Osteoblast (primary cell): Measurements from ENCODE around the gene LRRC3C. TPM values are rescaled to one million over a fixed set of nuclear protein-coding genes. Genes with fewer than 3 reads are reported as not detected.

ENCODE experiments used
- DNase-seq: peaks from one replicate; pipeline ENCODE4 v3.0.0; 2011; ENCODE audit warnings: low spot score, mixed read lengths; ENCODE audit not compliant: insufficient read length; ENCODE audit errors: missing footprints
- H2AFZ ChIP-seq: 2 replicates; pipeline ENCODE4 v1.6.0; 2011; ENCODE audit warnings: mild to moderate bottlenecking, low read length
- H3K27ac ChIP-seq: 2 replicates; pipeline ENCODE4 v1.5.1; 2011; ENCODE audit warnings: mild to moderate bottlenecking, low read depth, low read length, moderate library complexity
- H3K27me3 ChIP-seq: 2 replicates; pipeline ENCODE4 v1.6.0; 2012; ENCODE audit warnings: mild to moderate bottlenecking, control low read depth, inconsistent platforms, low read length, moderate library complexity; ENCODE audit not compliant: insufficient read depth
- H3K36me3 ChIP-seq: 2 replicates; pipeline ENCODE4 v1.5.1; 2011; ENCODE audit warnings: mild to moderate bottlenecking, low read length, control low read depth, moderate library complexity; ENCODE audit not compliant: insufficient read depth
- H3K4me1 ChIP-seq: 2 replicates; pipeline ENCODE4 v1.5.1; 2011; ENCODE audit warnings: mild to moderate bottlenecking, low read length, control low read depth, moderate library complexity; ENCODE audit not compliant: insufficient read depth
- H3K4me2 ChIP-seq: 2 replicates; pipeline ENCODE4 v1.6.0; 2011; ENCODE audit warnings: mild to moderate bottlenecking, low read length; ENCODE audit not compliant: insufficient read depth
- H3K4me3 ChIP-seq: fragments of 200-600 bp; sonication (generic); 3 replicates; pipeline ENCODE4 v1.5.1; 2012; ENCODE audit warnings: mild to moderate bottlenecking, low read length, inconsistent platforms; ENCODE audit not compliant: insufficient read depth
- H3K79me2 ChIP-seq: 2 replicates; pipeline ENCODE4 v1.6.0; 2012; ENCODE audit warnings: mild to moderate bottlenecking, low read length, control low read depth, inconsistent platforms; ENCODE audit not compliant: insufficient read depth
- H3K9me3 ChIP-seq: 2 replicates; pipeline ENCODE4 v1.5.1; 2011; ENCODE audit warnings: low read depth, low read length, control low read depth
- H4K20me1 ChIP-seq: 2 replicates; pipeline ENCODE4 v1.6.0; 2012; ENCODE audit warnings: mild to moderate bottlenecking, low read length, control low read depth; ENCODE audit not compliant: insufficient read depth
- CTCF ChIP-seq: IDR thresholded peaks from 2 replicates; pipeline ENCODE4 v1.5.1; 2011; ENCODE audit warnings: mild to moderate bottlenecking, low read depth, low read length, moderate library complexity; ENCODE audit errors: extremely low read depth
- total RNA-seq: library from RNA; depleted of rRNA; stranded (reverse); fragments of >200 nt; gene quantifications from 2 replicates; pipeline ENCODE4 v1.2.3, GENCODE V29; 2012

The LRRC3C gene
- total RNA-seq, 1 donor, result not detected

- Histone ChIP-seq H3K36me3 (no peaks in the 10 kb centered on the region), H3K4me3 (peak overlapping the region; percentile 6), H3K9me3 (no peaks in the 10 kb centered on the region), H3K27ac (peak overlapping the region; percentile 24), H3K4me2 (peak overlapping the region; percentile 68), H3K27me3 (peaks cover 10% of the 10 kb centered on the region), H2AFZ (peak overlapping the region; percentile 50), H4K20me1 (no peaks in the 10 kb centered on the region), H3K79me2 (no peaks in the 10 kb centered on the region), H3K4me1 (peaks cover 14% of the 10 kb centered on the region)
- no peak for DNase-seq
- no peak for TF ChIP-seq CTCF
Measured at GRCh38 chr17:39972271-39972670, 44.7 kb downstream of the LRRC3C start.

- H3K4me3 ChIP-seq, result no peak overlapping the region
- H3K27ac ChIP-seq, result no peak overlapping the region
- H4K20me1 ChIP-seq, result no peaks in the 10 kb centered on the region
- H3K9me3 ChIP-seq, result no peaks in the 10 kb centered on the region
- DNase-seq, result no peak
- peaks cover 14% of the 10 kb centered on the region for H3K4me1 ChIP-seq
- no peaks in the 10 kb centered on the region for H3K79me2 ChIP-seq
- peak overlapping the region; percentile 1 for H2AFZ ChIP-seq
- H3K36me3 ChIP-seq, result no peaks in the 10 kb centered on the region
- TF ChIP-seq CTCF, result no peak
- H3K27me3 ChIP-seq, result peaks cover 10% of the 10 kb centered on the region
- no peak overlapping the region for H3K4me2 ChIP-seq
Measured at GRCh38 chr17:39973496-39973895, 46.0 kb downstream of the LRRC3C start.

GRCh38 chr17:39974433-39974832, 46.9 kb downstream of the LRRC3C start:
- no peak overlapping the region for H3K4me2 ChIP-seq
- H3K36me3 ChIP-seq, result no peaks in the 10 kb centered on the region
- no peaks in the 10 kb centered on the region for H3K9me3 ChIP-seq
- DNase-seq, result no peak
- TF ChIP-seq CTCF, result no peak
- no peak overlapping the region for H3K27ac ChIP-seq
- no peak overlapping the region for H2AFZ ChIP-seq
- peaks cover 21% of the 10 kb centered on the region for H3K4me1 ChIP-seq
- no peaks in the 10 kb centered on the region for H4K20me1 ChIP-seq
- H3K27me3 ChIP-seq, result peaks cover 7% of the 10 kb centered on the region
- no peak overlapping the region for H3K4me3 ChIP-seq
- H3K79me2 ChIP-seq, result no peaks in the 10 kb centered on the region

- Histone ChIP-seq H4K20me1 (no peaks in the 10 kb centered on the region), H3K4me1 (peaks cover 29% of the 10 kb centered on the region), H3K27ac (no peak overlapping the region), H2AFZ (no peak overlapping the region), H3K4me3 (no peak overlapping the region), H3K27me3 (no peaks in the 10 kb centered on the region), H3K36me3 (no peaks in the 10 kb centered on the region), H3K9me3 (no peaks in the 10 kb centered on the region), H3K4me2 (no peak overlapping the region), H3K79me2 (peaks cover 2% of the 10 kb centered on the region)
- no peak for DNase-seq
- TF ChIP-seq CTCF, result no peak
Measured at GRCh38 chr17:39975801-39976200, 48.3 kb downstream of the LRRC3C start.
